SU-DHL-6 (cell line): ENCODE results near the gene U2AF1L4.

ENCODE experiments used
- H2AFZ ChIP-seq: fragments of 200-600 bp; sonication (generic); 2 replicates; pipeline ENCODE4 v1.6.1; 2014; ENCODE audit warnings: low read depth, mild to moderate bottlenecking, moderate library complexity, mixed read lengths, antibody characterized with exemption, low read length; ENCODE audit not compliant: severe bottlenecking
- H3F3A ChIP-seq: fragments of 200-600 bp; shearing (Covaris generic); 2 replicates; pipeline ENCODE4 v1.6.0; 2016; ENCODE audit warnings: antibody characterized with exemption, mild to moderate bottlenecking; ENCODE audit not compliant: insufficient read depth
- H3K27ac ChIP-seq: fragments of 200-600 bp; sonication (generic); 2 replicates; pipeline ENCODE4 v1.5.1; 2016; ENCODE audit warnings: low read depth, mild to moderate bottlenecking, low read length, moderate library complexity, mixed read lengths
- H3K27me3 ChIP-seq: fragments of 200-600 bp; sonication (generic), shearing (Covaris generic); 2 replicates; pipeline ENCODE4 v1.6.0; 2014; ENCODE audit warnings: mild to moderate bottlenecking, low read length
- H3K36me3 ChIP-seq: fragments of 200-600 bp; sonication (generic); 2 replicates; pipeline ENCODE4 v1.6.1; 2014; ENCODE audit warnings: mild to moderate bottlenecking, low read length, mixed read lengths
- H3K4me2 ChIP-seq: fragments of 300-600, 200-600 bp; shearing (Covaris generic), sonication (generic); 2 replicates; pipeline ENCODE4 v1.6.0; 2014; ENCODE audit warnings: low read length, low read depth, mild to moderate bottlenecking; ENCODE audit not compliant: poor library complexity, severe bottlenecking
- H3K4me3 ChIP-seq: fragments of 200-600 bp; sonication (generic); 2 replicates; pipeline ENCODE4 v1.5.1; 2014; ENCODE audit warnings: antibody characterized with exemption, low read length, mild to moderate bottlenecking, mixed read lengths; ENCODE audit not compliant: insufficient read depth, poor library complexity, severe bottlenecking
- H3K79me2 ChIP-seq: fragments of 200-600 bp; sonication (generic); 2 replicates; pipeline ENCODE4 v1.6.1; 2014; ENCODE audit warnings: mild to moderate bottlenecking, low read length, moderate library complexity; ENCODE audit not compliant: insufficient read depth
- H3K9ac ChIP-seq: fragments of 200-600 bp; sonication (generic); 2 replicates; pipeline ENCODE4 v1.7.0; 2014; ENCODE audit warnings: mild to moderate bottlenecking, low read length
- H3K9me2 ChIP-seq: fragments of 200-600 bp; sonication (generic); replicated peaks from 2 replicates; pipeline ENCODE4 v1.6.1; 2014; ENCODE audit warnings: low read length; ENCODE audit not compliant: insufficient read depth
- H3K9me3 ChIP-seq: fragments of 200-600 bp; sonication (generic); 2 replicates; pipeline ENCODE4 v1.6.1; 2014; ENCODE audit warnings: low read length, mixed read lengths; ENCODE audit not compliant: insufficient read depth
- H4K20me1 ChIP-seq: fragments of 200-600 bp; sonication (generic); 2 replicates; pipeline ENCODE4 v1.6.1; 2014; ENCODE audit warnings: low read depth, mild to moderate bottlenecking, antibody characterized with exemption, low read length, moderate library complexity, mixed read lengths
- CTCF ChIP-seq: fragments of 200-600 bp; sonication (generic); IDR thresholded peaks from one replicate; pipeline ENCODE4 v1.5.1; 2017; ENCODE audit warnings: antibody characterized with exemption, mild to moderate bottlenecking, low read length, moderate library complexity; ENCODE audit not compliant: insufficient read depth, poor library complexity, severe bottlenecking
- EZH2phosphoT487 ChIP-seq: fragments of 200-600 bp; sonication (generic), shearing (Covaris generic); conservative IDR thresholded peaks from 2 replicates; pipeline ENCODE4 v1.6.1; 2018; ENCODE audit warnings: mild to moderate bottlenecking, antibody characterized with exemption, low read length, moderate library complexity, mixed read lengths

The U2AF1L4 gene

GRCh38 chr19:35731353-35731752, 13.9 kb downstream of the U2AF1L4 start:
- Histone ChIP-seq H3K27ac (no peak overlapping the region), H3F3A (no peaks in the 10 kb centered on the region), H3K36me3 (no peaks in the 10 kb centered on the region)

GRCh38 chr19:35730326-35730725, 14.9 kb downstream of the U2AF1L4 start:
- no peaks in the 10 kb centered on the region for H3K9me3 ChIP-seq
- H3K4me2 ChIP-seq, result no peak overlapping the region
- no peaks in the 10 kb centered on the region for H3F3A ChIP-seq
- TF ChIP-seq EZH2phosphoT487 (no peak), CTCF (no peak)
- no peaks in the 10 kb centered on the region for H4K20me1 ChIP-seq
- H3K27ac ChIP-seq, result no peak overlapping the region
- H3K27me3 ChIP-seq, result no peaks in the 10 kb centered on the region
- no peak overlapping the region for H2AFZ ChIP-seq
- no peaks in the 10 kb centered on the region for H3K79me2 ChIP-seq
- no peak overlapping the region for H3K9ac ChIP-seq
- no peak overlapping the region for H3K4me3 ChIP-seq
- no peaks in the 10 kb centered on the region; the same call in 1 of the 2 replicates for H3K36me3 ChIP-seq
- no peaks in the 10 kb centered on the region for H3K9me2 ChIP-seq

More at GRCh38 chr19:35731353-35731752, 13.9 kb downstream of the U2AF1L4 start:
- Histone ChIP-seq H3K9ac (no peak overlapping the region), H3K27me3 (no peaks in the 10 kb centered on the region), H4K20me1 (no peaks in the 10 kb centered on the region), H3K4me2 (no peak overlapping the region), H3K9me2 (no peaks in the 10 kb centered on the region), H3K79me2 (no peaks in the 10 kb centered on the region), H3K9me3 (no peaks in the 10 kb centered on the region), H3K4me3 (no peak overlapping the region), H2AFZ (no peak overlapping the region)
- no peak for TF ChIP-seq EZH2phosphoT487
- TF ChIP-seq CTCF, result no peak

GRCh38 chr19:35729763-35730162, 15.5 kb downstream of the U2AF1L4 start:
- Histone ChIP-seq H3K4me3 (no peak overlapping the region), H3K27ac (no peak overlapping the region), H4K20me1 (no peaks in the 10 kb centered on the region), H3K9me3 (no peaks in the 10 kb centered on the region), H3K79me2 (no peaks in the 10 kb centered on the region), H3K9me2 (no peaks in the 10 kb centered on the region), H3K36me3 (no peaks in the 10 kb centered on the region; the same call in 1 of the 2 replicates), H3K27me3 (no peaks in the 10 kb centered on the region), H3K4me2 (no peak overlapping the region), H3K9ac (no peak overlapping the region), H3F3A (no peaks in the 10 kb centered on the region), H2AFZ (no peak overlapping the region)
- TF ChIP-seq CTCF (no peak), EZH2phosphoT487 (no peak)

GRCh38 chr19:35729021-35729420, 16.2 kb downstream of the U2AF1L4 start:
- Histone ChIP-seq H4K20me1 (no peaks in the 10 kb centered on the region), H2AFZ (no peak overlapping the region), H3F3A (no peaks in the 10 kb centered on the region)

More at GRCh38 chr19:35729021-35729420, 16.2 kb downstream of the U2AF1L4 start:
- no peak overlapping the region for H3K4me3 ChIP-seq
- H3K36me3 ChIP-seq, result no peaks in the 10 kb centered on the region; the same call in 1 of the 2 replicates
- H3K9ac ChIP-seq, result no peak overlapping the region
- H3K9me2 ChIP-seq, result no peaks in the 10 kb centered on the region
- no peaks in the 10 kb centered on the region for H3K27me3 ChIP-seq
- H3K4me2 ChIP-seq, result no peak overlapping the region
- H3K27ac ChIP-seq, result no peak overlapping the region
- no peaks in the 10 kb centered on the region for H3K79me2 ChIP-seq
- no peak for TF ChIP-seq CTCF
- no peak for TF ChIP-seq EZH2phosphoT487
- no peaks in the 10 kb centered on the region for H3K9me3 ChIP-seq
